ENCODE measurements around the gene SMC6. TPM values are rescaled to one million over a fixed set of nuclear protein-coding genes. Genes with fewer than 3 reads are reported as not detected.
A peak's percentile ranks its signal among the peaks of the same experiment; 100 is the strongest.

Gene SMC6
- total and polyA plus RNA-seq, 8 donors, result 3.0 to 8.0 (median 4.8) TPM

GRCh38 chr2:17646081-17646554, 107.5 kb downstream of the SMC6 start:
- no peak overlapping the region for H3K27ac ChIP-seq
- H3K27me3 ChIP-seq, result no peaks in the 10 kb centered on the region
- TF ChIP-seq CTCF (IDR thresholded peaks at IDR 0.05), result peak; percentile 61 to 75 (median 66)
- 0 to 2% methylated on average over 3 of the region's 3 CpGs for WGBS, 2 donors
- H3K9me3 ChIP-seq, result no peaks in the 10 kb centered on the region
- no peaks in the 10 kb centered on the region for H3K36me3 ChIP-seq
- peak; percentile 94 for FAIRE-seq
- peaks cover 0 to 8% (median 0%) of the 10 kb centered on the region in 3 donors for H3K4me1 ChIP-seq
- intact Hi-C loops (cut with DNase I), result no loop called here
- no peak overlapping the region for H3K4me3 ChIP-seq
- peak in 3 of 6 donors; percentile 37 to 72 (median 46) for DNase-seq
- ATAC-seq, result peak; percentile 84 to 94 (median 90)

- DNase-seq (no peak), ATAC-seq (no peak), FAIRE-seq (no peak)
- H3K27me3 ChIP-seq, result no peaks in the 10 kb centered on the region
- 77 to 84% methylated on average over 4 of the region's 4 CpGs for WGBS, 2 donors
- intact Hi-C loops (cut with DNase I), result no loop called here
- H3K4me1 ChIP-seq, result peaks cover 0 to 8% (median 0%) of the 10 kb centered on the region in 3 donors
- no peak overlapping the region for H3K27ac ChIP-seq
- no peaks in the 10 kb centered on the region for H3K36me3 ChIP-seq
- H3K9me3 ChIP-seq, result no peaks in the 10 kb centered on the region
- no peak overlapping the region for H3K4me3 ChIP-seq
- no peak for TF ChIP-seq CTCF (IDR thresholded peaks at IDR 0.05)
These were observed 108.5 kb downstream of the SMC6 start for GRCh38 chr2:17644997-17645720.

- Histone ChIP-seq H3K27me3 (no peaks in the 10 kb centered on the region), H3K9me3 (no peaks in the 10 kb centered on the region), H3K4me3 (no peak overlapping the region), H3K4me1 (peaks cover 0 to 8% (median 0%) of the 10 kb centered on the region in 3 donors), H3K27ac (no peak overlapping the region), H3K36me3 (no peaks in the 10 kb centered on the region)
- intact Hi-C loops (cut with DNase I), result no loop called here
- FAIRE-seq (no peak), ATAC-seq (peak in 3 of 4 donors; percentile 56 to 64 (median 62)), DNase-seq (peak in 1 of 6 donors; percentile 33)
- 80 to 85% methylated on average over 6 of the region's 6 CpGs for WGBS, 2 donors
- TF ChIP-seq CTCF (IDR thresholded peaks at IDR 0.05), result no peak
These were observed 110.5 kb downstream of the SMC6 start for GRCh38 chr2:17643031-17643615.

- intact Hi-C loops (cut with DNase I), result no loop called here
- no peak for TF ChIP-seq CTCF (IDR thresholded peaks at IDR 0.05)
- Histone ChIP-seq H3K9me3 (no peaks in the 10 kb centered on the region), H3K4me3 (no peak overlapping the region), H3K4me1 (no peaks in the 10 kb centered on the region), H3K27me3 (no peaks in the 10 kb centered on the region), H3K36me3 (no peaks in the 10 kb centered on the region), H3K27ac (no peak overlapping the region)
- DNase-seq, result no peak
- 85 to 91% methylated on average over 2 of the region's 2 CpGs for WGBS, 2 donors
- ATAC-seq, result no peak
- FAIRE-seq, result no peak
These were observed 113.2 kb downstream of the SMC6 start for GRCh38 chr2:17640406-17640805.
